Measurements from ENCODE around the gene PLCL1.

PLCL1 gene

GRCh38 chr2:197853549-197853948, 49.2 kb downstream of the PLCL1 start:
- no peak for DNase-seq (ENCODE audit: low read depth, low spot score)

- no peak for DNase-seq (ENCODE audit: low read depth, low spot score)
Measured at GRCh38 chr2:197857476-197858107, 53.2 kb downstream of the PLCL1 start.

- DNase-seq (ENCODE audit: low read depth, low spot score): no peak
Measured at GRCh38 chr2:197858607-197859140, 54.3 kb downstream of the PLCL1 start.

GRCh38 chr2:197862246-197862955, 58.0 kb downstream of the PLCL1 start:
- DNase-seq (ENCODE audit: low read depth, low spot score): no peak

GRCh38 chr2:197863744-197864143, 59.4 kb downstream of the PLCL1 start:
- no peak for DNase-seq (ENCODE audit: low read depth, low spot score)

- no peak for DNase-seq (ENCODE audit: low read depth, low spot score)
Measured at GRCh38 chr2:197866455-197866854, 62.1 kb downstream of the PLCL1 start.

- no peak for DNase-seq (ENCODE audit: low read depth, low spot score)
Measured at GRCh38 chr2:197867033-197867432, 62.6 kb downstream of the PLCL1 start.

- DNase-seq (ENCODE audit: low read depth, low spot score): no peak
Measured at GRCh38 chr2:197867624-197868023, 63.2 kb downstream of the PLCL1 start.

- no peak for DNase-seq (ENCODE audit: low read depth, low spot score)
Measured at GRCh38 chr2:197868206-197868605, 63.8 kb downstream of the PLCL1 start.

GRCh38 chr2:197869041-197869440, 64.6 kb downstream of the PLCL1 start:
- no peak for DNase-seq (ENCODE audit: low read depth, low spot score)

- DNase-seq (ENCODE audit: low read depth, low spot score): no peak
Measured at GRCh38 chr2:197869501-197870111, 65.2 kb downstream of the PLCL1 start.

- no peak for DNase-seq (ENCODE audit: low read depth, low spot score)
Measured at GRCh38 chr2:197870137-197870536, 65.7 kb downstream of the PLCL1 start.

GRCh38 chr2:197871780-197872456, 67.5 kb downstream of the PLCL1 start:
- DNase-seq (ENCODE audit: low read depth, low spot score): no peak

- DNase-seq (ENCODE audit: low read depth, low spot score): no peak
Measured at GRCh38 chr2:197873293-197873701, 68.9 kb downstream of the PLCL1 start.

GRCh38 chr2:197875763-197876162, 71.4 kb downstream of the PLCL1 start:
- DNase-seq (ENCODE audit: low read depth, low spot score): no peak

GRCh38 chr2:197876524-197876923, 72.1 kb downstream of the PLCL1 start:
- DNase-seq (ENCODE audit: low read depth, low spot score): no peak

- no peak for DNase-seq (ENCODE audit: low read depth, low spot score)
Measured at GRCh38 chr2:197877038-197877437, 72.6 kb downstream of the PLCL1 start.

GRCh38 chr2:197878792-197879191, 74.4 kb downstream of the PLCL1 start:
- DNase-seq (ENCODE audit: low read depth, low spot score): no peak

GRCh38 chr2:197879812-197880408, 75.5 kb downstream of the PLCL1 start:
- DNase-seq (ENCODE audit: low read depth, low spot score): no peak

- no peak for DNase-seq (ENCODE audit: low read depth, low spot score)
Measured at GRCh38 chr2:197883354-197884032, 79.1 kb downstream of the PLCL1 start.

- no peak for DNase-seq (ENCODE audit: low read depth, low spot score)
Measured at GRCh38 chr2:197884252-197884651, 79.9 kb downstream of the PLCL1 start.

Data from activated naive CD8-positive, alpha-beta T cell treated with anti-CD3 and anti-CD28 coated beads, Interleukin-2, amount 50 U/mL, for 16 hours (primary cell).